Peyer's patch (tissue), 4 donors: Measurements from ENCODE around the gene PDE3A.

Experiments
- CTCF ChIP-seq, 6 experiments: fragments of 450-650 bp in 4 of 6; fragments of 200-600 bp in 2 of 6; sonication (generic) in 1 of 6; IDR thresholded peaks; one replicate each; pipeline ENCODE4 v1.5.1; 2017 to 2019; ENCODE audit warnings: antibody characterized with exemption in 6 of 6, mild to moderate bottlenecking in 3 of 6, moderate library complexity in 1 of 6
- POLR2A ChIP-seq, 2 donors: fragments of 450-650 bp; IDR thresholded peaks; one replicate each; pipeline ENCODE4 v1.5.1; 2017; ENCODE audit warnings: antibody characterized with exemption in 2 of 2, mild to moderate bottlenecking in 2 of 2, moderate library complexity in 2 of 2

GRCh38 chr12:20320552-20320951 lies 47.8 kb upstream of the PDE3A start:
- no peak for TF ChIP-seq POLR2A (IDR thresholded peaks at IDR 0.05)
- no peak for TF ChIP-seq CTCF (IDR thresholded peaks at IDR 0.05)
